Adrenal gland (tissue), 12 donors: Measurements from ENCODE around the gene EDEM2. TPM values are rescaled to one million over a fixed set of nuclear protein-coding genes. Genes with fewer than 3 reads are reported as not detected.
A peak's percentile ranks its signal among the peaks of the same experiment; 100 is the strongest.
"Not testable (repeated sequence)": the region's sequence is repeated elsewhere in the genome, so short reads cannot be mapped to it uniquely, and the experiment has no call there.

Source experiments
- DNase-seq, 7 donors: peaks; one replicate each; pipeline ENCODE4 v3.0.0-alpha.2; 2019 to 2020
- H3K27ac ChIP-seq, 5 donors: fragments of 200-600 bp; sonication (generic) in 4 of 5; 1 replicate in 3 of 5; 2 replicates in 2 of 5; pipeline versions ENCODE4 v1.5.1 to v1.8.0; 2016 to 2020; ENCODE audit warnings: mild to moderate bottlenecking in 1 of 5
- H3K27me3 ChIP-seq: fragments of 200-600 bp; 2 replicates; pipeline ENCODE4 v1.8.0; 2021
- H3K36me3 ChIP-seq, 2 donors: fragments of 200-600 bp; replicated peaks in 1 of 2; 1 replicate in 1 of 2; 2 replicates in 1 of 2; pipeline versions ENCODE4 v1.5.1 to v1.8.0; 2018 to 2022
- H3K4me1 ChIP-seq, 2 donors: fragments of 200-600 bp; replicated peaks in 1 of 2; 1 replicate in 1 of 2; 2 replicates in 1 of 2; pipeline versions ENCODE4 v1.5.1 to v1.8.0; 2018 to 2021
- H3K4me3 ChIP-seq, 4 donors: fragments of 200-600 bp; sonication (generic) in 3 of 4; one replicate each; pipeline ENCODE4 v1.5.1; 2016 to 2018
- H3K9me3 ChIP-seq, 3 donors: fragments of 200-600 bp; sonication (generic) in 1 of 3; replicated peaks in 1 of 3; 1 replicate in 2 of 3; 2 replicates in 1 of 3; pipeline versions ENCODE4 v1.5.1 to v1.8.0; 2016 to 2021
- CTCF ChIP-seq, 6 experiments: fragments of 450-650 bp in 4 of 6; fragments of 200-600 bp in 2 of 6; sonication (generic) in 1 of 6; IDR thresholded peaks; 1 replicate in 5 of 6; 2 replicates in 1 of 6; pipeline versions ENCODE4 v1.5.1 to v1.8.0; 2016 to 2021; ENCODE audit warnings: antibody characterized with exemption in 6 of 6, mild to moderate bottlenecking in 2 of 6, moderate library complexity in 1 of 6
- POLR2A ChIP-seq, 2 donors: fragments of 450-650 bp; IDR thresholded peaks; one replicate each; pipeline ENCODE4 v1.6.1; 2017; ENCODE audit warnings: antibody characterized with exemption in 2 of 2, mild to moderate bottlenecking in 2 of 2, moderate library complexity in 1 of 2
- WGBS, 4 donors: extraction: QIAGEN DNeasy Blood & Tissue Kit in 2 of 4; methylation state at CpG; one replicate each; pipeline versions ENCODE4 v1.1.5 to v1.1.7; 2013 to 2017; 5-methylcytosine and 5-hydroxymethylcytosine counted together
- intact Hi-C, 2 donors: fragments of 100-400 bp; cut with DNase I; formaldehyde crosslinking; loops; one replicate each; pipeline versions ENCODE4 v1.14.1 to v1.15.0; 2022 to 2023
- polyA plus RNA-seq, 3 donors: library from polyadenylated mRNA; stranded (reverse); fragments of 200-250 nt in 2 of 3; fragments of 350-450 nt in 1 of 3; fragmentation: Illumina TruSeq in 1 of 3; extraction: RNeasy Lipid Tissue Mini Kit (QIAGEN cat#74804) in 1 of 3; gene quantifications; one replicate each; pipeline ENCODE4 v1.2.3, GENCODE V29; 2013 to 2014
- total RNA-seq, 9 donors: library from RNA; depleted of rRNA in 4 of 9; stranded (reverse); fragments of >200 nt in 4 of 9; fragments of 120-200 nt in 1 of 9; fragmentation: NEBNext Ultra II Directional in 1 of 9; extraction: Animal tissue kit (Norgen Biotek cat#: 25700) in 1 of 9; gene quantifications; one replicate each; pipeline versions ENCODE4 v1.1.0 to v1.2.4, GENCODE V29; 2013 to 2023
- donor health status: healthy with polysubstance abuse.
- donor health status: Bipolar disorder and iron deficiency.
- donor health status: DM: yes; HTN: yes; CAD: no.
- donor health status: DM: no; HTN: no; CAD: no.
- donor health status: DM: no; HTN: no; CAD: no.
- donor health status: DM: yes; HTN: yes; CAD: no.

EDEM2 gene
- total and polyA plus RNA-seq, 12 donors, result 16.2 to 62.5 (median 37.5) TPM

DNA sequence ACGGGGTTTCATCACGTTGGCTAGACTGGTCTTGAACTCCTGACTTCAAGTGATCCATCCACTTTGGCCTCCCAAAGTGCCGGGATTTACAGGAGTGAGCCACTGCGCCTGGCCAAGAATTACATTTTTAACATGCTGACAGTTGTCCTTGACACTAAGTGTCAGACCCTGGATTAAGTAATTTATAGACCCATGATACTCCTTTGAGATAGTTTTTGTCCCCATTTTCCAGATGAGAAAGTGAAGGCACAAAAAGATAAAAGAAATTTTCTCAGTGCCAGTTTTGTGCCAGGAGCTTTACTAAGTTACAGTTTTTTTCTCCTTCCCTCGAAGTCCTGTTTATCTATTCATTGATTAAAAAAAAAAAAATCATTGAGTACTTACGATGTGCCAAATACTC, 9.8 kb upstream of the EDEM2 start:
- H3K36me3 ChIP-seq, result no peaks in the 10 kb centered on the region
- no peaks in the 10 kb centered on the region for H3K27me3 ChIP-seq
- intact Hi-C loops, result no loop called here
- H3K27ac ChIP-seq, result no peak overlapping the region
- no peak for TF ChIP-seq POLR2A (IDR thresholded peaks at IDR 0.05)
- WGBS, 4 donors, result 74 to 78% (median 75%) methylated on average over 6 of the region's 6 CpGs
- H3K4me1 ChIP-seq, result no peaks in the 10 kb centered on the region
- H3K9me3 ChIP-seq, result no peaks in the 10 kb centered on the region
- no peak overlapping the region for H3K4me3 ChIP-seq
- DNase-seq, result no peak

DNA sequence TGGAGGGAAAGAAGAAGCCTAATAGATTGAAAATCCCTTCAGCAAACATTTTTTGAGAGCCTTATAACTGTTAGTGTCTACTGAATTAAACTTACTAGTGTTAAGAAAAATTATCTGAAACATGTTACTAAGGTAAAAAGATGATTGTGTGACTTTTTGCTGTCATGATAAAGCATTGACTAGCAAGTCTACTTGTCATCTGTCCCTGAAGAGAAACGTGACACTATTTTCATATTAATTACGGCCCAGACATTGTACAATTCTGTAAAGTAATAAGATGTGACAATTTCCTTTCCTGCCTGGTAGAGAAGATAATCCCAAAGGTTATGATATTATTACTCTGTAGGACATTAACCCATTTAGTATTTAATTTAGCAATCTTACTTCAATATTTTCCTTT, 8.8 kb upstream of the EDEM2 start:
- intact Hi-C loops, result no loop called here
- H3K27ac ChIP-seq, result no peak overlapping the region
- H3K27me3 ChIP-seq, result no peaks in the 10 kb centered on the region
- no peak for DNase-seq
- TF ChIP-seq CTCF (IDR thresholded peaks at IDR 0.05) (no peak), POLR2A (IDR thresholded peaks at IDR 0.05) (no peak)
- H3K36me3 ChIP-seq, result no peaks in the 10 kb centered on the region
- H3K4me3 ChIP-seq, result no peak overlapping the region
- 69 to 87% (median 72%) methylated on average over 2 of the region's 2 CpGs for WGBS, 4 donors
- H3K4me1 ChIP-seq, result no peaks in the 10 kb centered on the region
- H3K9me3 ChIP-seq, result no peaks in the 10 kb centered on the region

GRCh38 chr20:35151736-35152135, 4.6 kb upstream of the EDEM2 start:
- peak in 1 of 7 donors; percentile 43 for DNase-seq
- no peak for TF ChIP-seq CTCF (IDR thresholded peaks at IDR 0.05)
- no peak for TF ChIP-seq POLR2A (IDR thresholded peaks at IDR 0.05)
- Histone ChIP-seq H3K4me1 (peaks cover 3 to 6% of the 10 kb centered on the region in 2 donors), H3K36me3 (no peaks in the 10 kb centered on the region), H3K27me3 (no peaks in the 10 kb centered on the region), H3K27ac (no peak overlapping the region), H3K9me3 (no peaks in the 10 kb centered on the region), H3K4me3 (no peak overlapping the region)
- intact Hi-C loops, result no loop called here
- WGBS, 4 donors, result 54 to 72% (median 66%) methylated on average over 4 of the region's 4 CpGs

DNA sequence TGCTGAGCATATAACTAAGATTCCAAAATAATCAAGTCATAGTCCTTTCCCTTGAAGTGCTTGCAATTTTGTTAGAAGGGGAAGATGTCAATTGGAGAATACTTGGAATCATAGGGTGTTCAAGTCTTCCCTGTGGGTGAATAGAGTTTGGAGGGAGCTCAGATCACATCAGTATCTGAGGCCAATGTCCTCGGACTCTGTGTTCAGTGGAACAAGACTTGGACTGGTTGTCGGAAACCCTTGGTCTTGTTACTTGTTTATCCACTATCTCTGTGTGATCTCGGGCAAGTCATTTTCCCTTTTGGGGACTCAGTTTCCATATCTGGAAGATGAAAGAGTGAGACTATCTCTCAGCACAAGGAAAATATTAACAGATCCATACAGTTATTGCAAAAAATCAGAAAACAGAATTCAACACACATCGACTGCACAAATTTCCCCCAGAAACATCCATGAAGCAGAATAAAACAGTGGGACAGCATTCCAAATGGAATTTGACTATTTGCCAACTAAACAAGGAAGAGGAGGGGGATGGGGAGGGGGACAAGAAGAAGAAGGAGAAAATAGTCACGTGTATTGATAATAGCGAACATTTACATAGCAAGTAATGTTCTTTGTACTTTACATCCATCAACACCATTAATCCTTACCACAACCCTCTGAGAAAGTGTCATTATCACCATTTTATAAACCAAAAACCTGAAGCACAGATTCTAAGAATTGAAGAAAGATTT, 3.9 kb upstream of the EDEM2 start:
- peaks cover 10 to 11% of the 10 kb centered on the region in 2 donors for H3K4me1 ChIP-seq
- WGBS, 4 donors, result 75 to 89% (median 86%) methylated on average over 6 of the region's 6 CpGs
- H3K4me3 ChIP-seq, result no peak overlapping the region
- H3K27me3 ChIP-seq, result no peaks in the 10 kb centered on the region
- DNase-seq, result no peak
- no peaks in the 10 kb centered on the region for H3K36me3 ChIP-seq
- H3K9me3 ChIP-seq, result no peaks in the 10 kb centered on the region
- H3K27ac ChIP-seq, result no peak overlapping the region
- intact Hi-C loops, result no loop called here
- TF ChIP-seq POLR2A (IDR thresholded peaks at IDR 0.05), result no peak

- intact Hi-C loops, result loop anchor here (10.0 kb wide), 2 partner anchors 57 to 127 kb away; partner anchors contain the start of gene MMP24OS (in 1 of the 2)
- Histone ChIP-seq H3K4me1 (peaks cover 10 to 24% of the 10 kb centered on the region in 2 donors), H3K4me3 (peak overlapping the region in 3 of 4 donors; percentile 62 to 88 (median 63)), H3K27ac (peak overlapping the region in 4 of 5 donors; percentile 37 to 88 (median 72)), H3K36me3 (peaks cover 0 to 13% of the 10 kb centered on the region in 2 donors)
- H3K27me3 ChIP-seq, H3K9me3 ChIP-seq: not testable (repeated sequence)
- 5 to 8% (median 5%) methylated on average over 15 to 19 of the region's 19 CpGs for WGBS, 4 donors
- DNase-seq, result peak in 1 of 7 donors; percentile 38
Measured at GRCh38 chr20:35147575-35148071, 487 bp upstream of the EDEM2 start.
